GM21576 (cell line): Measurements from ENCODE around the gene GCH1.
"Not testable (repeated sequence)": the region's sequence is repeated elsewhere in the genome, so short reads cannot be mapped to it uniquely, and the experiment has no call there.

Experiments
- ATAC-seq: cut with Tn5 transposase; IDR thresholded peaks from one replicate; pipeline ENCODE4 v1.9.1; 2021; ENCODE audit warnings: mild to moderate bottlenecking, moderate library complexity; ENCODE audit not compliant: unreplicated experiment

GCH1 gene

DNA sequence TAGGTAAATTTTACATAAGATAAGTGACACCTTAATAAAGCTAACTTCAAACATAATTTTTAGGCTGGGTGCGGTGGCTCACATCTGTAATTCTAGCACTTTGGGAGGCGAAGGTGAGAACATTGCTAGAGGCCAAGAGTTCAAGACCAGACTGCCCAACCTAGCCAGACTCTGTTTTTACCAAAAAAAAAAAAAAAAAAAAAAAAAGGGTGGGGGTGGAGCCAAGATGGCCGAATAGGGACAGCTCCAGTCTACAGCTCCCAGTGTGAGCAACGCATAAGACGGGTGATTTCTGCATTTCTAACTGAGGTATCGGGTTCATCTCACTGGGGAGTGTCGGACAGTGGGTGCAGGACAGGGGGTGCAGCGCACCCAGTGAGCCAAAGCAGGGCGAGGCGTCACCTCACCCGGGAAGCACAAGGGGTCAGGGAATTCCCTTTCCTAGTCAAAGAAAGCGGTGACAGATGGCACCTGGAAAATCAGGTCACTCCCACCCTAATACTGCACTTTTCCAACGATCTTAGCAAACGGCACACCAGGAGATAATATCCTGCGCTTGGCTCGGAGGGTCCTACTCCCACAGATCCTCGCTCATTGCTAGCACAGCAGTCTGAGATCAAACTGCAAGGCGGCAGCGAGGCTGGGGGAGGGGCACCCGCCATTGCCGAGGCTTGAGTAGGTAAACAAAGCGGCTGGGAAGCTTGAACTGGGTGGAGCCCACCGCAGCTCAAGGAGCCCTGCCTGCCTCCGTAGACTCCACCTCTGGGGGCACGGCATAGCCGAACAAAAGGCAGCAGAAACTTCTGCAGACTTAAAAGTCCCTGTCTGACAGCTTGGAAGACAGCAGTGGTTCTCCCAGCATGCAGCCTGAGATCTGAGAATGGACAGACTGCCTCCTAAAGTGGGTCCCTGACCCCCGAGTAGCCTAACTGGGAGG lies 32.2 kb downstream of the GCH1 start:
- ATAC-seq = not testable (repeated sequence)

DNA sequence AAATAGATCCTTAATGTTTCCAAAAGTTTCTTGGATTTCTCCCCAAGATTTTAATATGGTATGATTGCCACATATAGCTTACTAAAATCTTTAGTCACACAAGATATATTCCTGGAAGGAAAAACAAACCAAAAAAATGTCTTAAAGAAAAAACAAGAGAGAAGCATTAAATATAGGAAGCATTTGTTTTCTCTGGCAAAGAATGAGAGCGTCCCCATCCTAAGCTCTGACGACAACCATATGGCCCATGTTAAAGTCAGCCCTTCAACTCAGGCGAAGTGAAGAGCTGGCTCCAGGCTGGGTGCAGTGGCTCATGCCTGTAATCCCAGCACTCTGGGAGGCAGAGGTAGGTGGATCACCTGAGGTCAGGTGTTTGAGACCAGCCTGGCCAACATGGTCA lies 35.6 kb downstream of the GCH1 start:
- ATAC-seq = no peak

DNA sequence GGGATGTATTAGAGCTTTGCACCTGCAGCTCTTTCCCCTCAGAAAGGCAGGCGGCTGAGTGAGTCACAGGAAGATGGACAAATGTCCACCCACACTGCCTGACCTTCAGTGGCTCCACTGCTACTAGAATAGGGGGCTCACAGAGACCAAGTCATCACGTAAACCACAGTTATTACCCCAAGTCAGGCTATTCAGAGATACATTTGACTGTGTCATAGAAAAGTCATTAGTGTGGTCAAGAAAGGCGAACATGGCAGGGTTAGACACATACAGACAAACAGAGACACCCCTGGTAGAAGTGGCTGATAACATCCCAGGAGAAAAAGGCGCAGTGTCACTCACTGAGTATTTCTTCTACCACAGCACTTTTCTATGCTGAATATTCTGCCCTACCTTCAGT lies 36.0 kb downstream of the GCH1 start:
- ATAC-seq = no peak

DNA sequence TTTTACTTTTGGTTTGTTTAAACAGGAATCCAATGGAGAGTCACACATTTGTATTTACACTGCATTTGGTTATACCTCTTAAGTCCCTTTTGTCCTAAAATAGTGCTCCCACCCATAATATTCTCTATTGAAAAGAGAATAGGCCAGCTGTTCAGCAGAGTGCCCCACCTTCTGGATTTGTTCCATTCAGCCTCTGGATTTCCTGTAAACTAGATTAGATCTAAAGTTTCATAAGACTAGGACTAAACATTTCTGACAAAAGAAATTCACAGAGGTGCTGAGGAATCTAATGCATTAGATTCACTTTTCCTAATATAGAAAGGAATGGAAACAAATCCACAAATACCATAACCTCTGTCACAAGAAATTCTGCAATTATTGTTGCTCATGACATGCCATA lies 38.1 kb downstream of the GCH1 start:
- no peak for ATAC-seq

DNA sequence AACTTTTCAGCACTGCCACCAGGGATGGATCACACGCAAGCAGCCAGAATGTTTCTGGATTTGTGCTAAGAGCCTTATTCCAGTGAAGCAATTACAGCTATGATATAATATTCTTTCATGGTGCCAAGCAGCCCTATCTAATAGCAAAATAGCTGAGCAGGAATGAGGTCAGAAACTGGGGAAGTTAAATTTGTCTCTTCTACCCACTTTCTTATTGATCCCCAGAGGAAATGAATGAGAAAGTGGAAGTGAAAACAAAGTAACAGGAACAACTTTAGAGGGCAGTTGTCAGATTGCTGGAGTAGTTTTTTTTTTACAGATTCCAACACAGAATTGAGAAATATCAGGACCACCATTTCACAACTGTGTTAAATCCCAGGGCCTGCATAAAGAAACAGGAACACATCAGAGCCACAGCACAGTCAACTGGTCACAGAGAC lies 44.8 kb downstream of the GCH1 start:
- ATAC-seq = peak; percentile 66

DNA sequence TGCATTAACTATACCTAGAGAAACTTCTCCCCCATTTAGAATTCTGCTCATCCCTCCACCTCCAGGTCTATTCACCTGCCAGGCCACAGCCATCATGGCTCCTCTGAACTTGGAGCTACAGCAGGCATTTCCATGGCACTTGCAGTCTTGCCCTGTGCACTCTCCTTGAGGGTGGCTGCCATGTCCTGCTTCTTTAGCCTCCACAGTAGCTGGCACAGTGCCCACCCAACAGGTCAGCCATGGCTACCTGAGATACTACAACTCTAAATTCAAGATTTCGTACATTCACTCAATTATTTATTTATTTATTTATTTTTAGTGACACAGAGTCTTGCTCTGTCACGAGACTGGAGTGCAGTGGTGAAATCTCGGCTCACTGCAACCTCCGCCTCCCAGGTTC lies 46.5 kb downstream of the GCH1 start:
- ATAC-seq = no peak

DNA sequence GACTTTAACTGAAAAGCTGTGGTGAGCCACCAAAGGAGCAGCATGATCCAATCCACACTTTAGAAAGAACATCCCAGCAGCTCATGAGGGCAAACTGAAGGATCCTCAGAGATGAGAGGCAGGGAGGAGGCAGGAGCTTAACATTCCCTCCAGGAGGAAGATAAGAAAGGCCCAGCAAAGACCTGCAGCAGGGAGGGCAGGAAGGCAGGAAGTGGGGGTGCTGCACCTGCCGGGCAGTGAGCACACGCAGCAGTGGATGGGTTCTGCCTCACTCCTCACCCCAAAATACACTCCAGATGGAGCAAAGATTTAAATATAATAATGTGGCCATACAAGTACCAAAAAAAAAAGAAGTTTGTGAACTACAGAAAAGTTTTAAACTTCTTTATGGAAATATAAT lies 48.4 kb downstream of the GCH1 start:
- ATAC-seq = no peak

DNA sequence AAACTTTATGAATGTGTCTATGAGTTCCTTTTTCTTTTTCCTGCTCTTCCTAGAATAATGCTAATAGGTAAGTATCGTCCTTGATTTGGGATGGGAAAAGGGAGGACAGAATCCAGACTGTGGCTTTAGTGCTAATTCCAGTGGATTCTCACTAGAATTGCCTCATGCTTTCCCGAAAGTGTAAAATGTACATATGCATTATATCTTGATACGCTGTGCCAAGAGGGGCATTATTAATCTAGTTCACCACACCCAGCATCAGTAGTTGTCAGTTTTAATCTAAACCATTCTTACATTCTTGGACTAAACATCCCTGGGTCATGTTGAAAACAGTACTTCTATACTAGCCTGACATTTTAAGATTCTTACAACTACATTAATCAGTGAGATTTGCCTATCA lies 49.3 kb downstream of the GCH1 start:
- ATAC-seq = no peak

DNA sequence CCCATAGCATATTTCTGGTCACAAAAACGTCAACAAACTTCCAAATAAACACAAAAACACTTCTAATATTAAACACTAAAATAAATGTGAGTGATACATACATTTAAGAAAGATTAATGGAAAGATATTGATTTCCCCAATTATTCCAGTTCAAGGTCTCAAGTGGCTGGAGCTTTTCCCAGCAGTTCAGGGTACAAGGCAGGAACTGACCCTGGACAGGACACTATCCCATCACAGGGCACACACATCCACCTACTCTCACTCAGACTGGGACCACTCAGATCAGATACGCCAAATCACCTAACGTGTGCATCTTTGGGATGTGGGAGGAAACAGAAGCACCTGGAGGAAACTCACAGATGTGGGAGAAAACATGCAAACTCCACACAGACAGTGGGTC lies 50.4 kb downstream of the GCH1 start:
- no peak for ATAC-seq

DNA sequence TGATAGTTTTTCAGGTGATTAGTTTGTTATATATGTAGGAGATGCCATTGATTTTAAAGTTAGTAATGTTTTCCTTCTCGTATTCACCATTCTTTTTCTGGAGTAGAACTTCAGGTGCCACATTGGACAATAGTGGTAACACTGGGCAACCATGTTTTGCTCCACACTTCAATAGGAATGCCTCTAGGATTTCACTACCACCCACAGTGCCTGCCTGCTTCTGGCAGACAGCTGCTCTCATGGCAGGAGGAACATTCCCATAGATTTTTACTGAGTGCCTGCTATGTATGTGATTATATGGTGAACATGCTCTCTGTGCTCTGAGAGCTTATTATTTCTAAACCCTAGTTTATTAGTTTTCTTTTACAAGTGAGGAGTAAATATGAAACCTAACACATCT lies 53.7 kb downstream of the GCH1 start:
- no peak for ATAC-seq

DNA sequence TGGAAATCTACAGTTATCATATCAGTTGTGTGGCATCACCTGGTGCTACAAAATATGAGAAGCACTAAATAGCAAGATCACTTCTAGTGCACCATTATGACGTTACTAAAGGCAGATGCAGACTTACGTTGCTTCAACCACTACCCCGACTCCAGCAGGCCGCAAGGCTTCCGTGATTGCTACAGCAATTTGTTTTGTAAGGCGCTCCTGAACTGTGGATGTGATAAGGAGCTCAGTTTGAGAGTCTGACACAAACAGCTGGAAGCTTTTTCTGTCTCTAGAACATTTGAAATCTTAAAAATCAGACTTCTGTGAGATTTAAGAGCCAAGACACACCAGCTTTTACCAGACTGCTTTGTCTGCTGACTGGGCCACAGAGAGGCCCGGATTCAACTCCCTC lies 57.0 kb downstream of the GCH1 start:
- ATAC-seq = no peak

DNA sequence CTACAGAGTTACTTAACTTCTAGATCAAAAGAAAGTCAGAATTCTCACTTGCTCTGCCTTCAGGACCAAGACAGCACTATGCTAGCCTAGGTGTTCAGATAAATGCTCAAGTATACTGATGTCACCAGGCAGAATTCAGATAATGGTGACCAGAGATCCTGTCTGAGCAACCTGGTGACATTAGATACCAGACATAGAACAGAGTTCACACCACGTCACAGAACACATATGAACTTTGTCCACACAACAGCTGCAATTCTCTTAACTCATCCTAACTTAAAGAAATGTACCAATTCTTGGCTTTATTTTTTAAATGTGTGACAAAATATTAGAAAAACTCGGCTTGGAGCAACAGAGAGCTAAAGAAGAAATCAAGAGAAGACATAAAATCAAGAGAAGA lies 58.1 kb downstream of the GCH1 start:
- no peak for ATAC-seq

DNA sequence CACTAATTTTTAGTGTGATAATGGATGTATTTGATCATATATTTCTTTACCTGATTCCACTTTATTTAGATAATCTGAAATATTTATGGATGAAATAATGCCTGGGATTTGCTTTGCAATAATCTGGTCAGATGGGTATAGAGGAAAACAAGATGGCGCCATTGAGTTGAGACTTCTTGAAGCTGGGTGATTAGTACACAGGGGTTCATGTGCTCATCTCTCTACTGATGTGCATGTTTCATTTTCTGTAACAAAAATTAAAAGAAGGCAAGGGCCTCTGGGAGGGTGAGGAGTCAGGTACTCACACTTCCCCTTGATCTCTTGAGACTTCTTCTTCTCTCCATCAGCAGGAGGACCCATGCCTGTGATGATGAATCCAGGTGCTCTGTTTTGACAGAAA lies 61.8 kb downstream of the GCH1 start:
- no peak for ATAC-seq

DNA sequence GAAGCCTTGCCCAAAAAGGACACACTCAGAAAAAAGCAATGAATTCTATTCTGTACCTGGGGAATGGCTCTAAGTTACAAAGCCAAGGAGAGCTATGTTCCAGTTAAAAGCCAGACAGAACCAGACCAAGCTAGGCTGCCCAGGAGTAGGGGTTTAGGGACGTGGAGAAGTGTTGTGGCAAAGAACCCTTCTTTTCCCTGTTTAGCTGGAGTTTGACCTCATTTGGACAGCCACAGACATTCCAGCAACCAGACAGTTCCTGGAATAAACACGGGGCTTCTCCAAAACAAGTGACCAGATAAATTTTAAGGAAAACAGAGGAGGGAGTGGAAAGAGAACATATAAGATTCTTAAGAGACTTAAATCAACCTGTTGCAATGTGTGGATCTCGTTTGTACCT lies 62.3 kb downstream of the GCH1 start:
- ATAC-seq = no peak

DNA sequence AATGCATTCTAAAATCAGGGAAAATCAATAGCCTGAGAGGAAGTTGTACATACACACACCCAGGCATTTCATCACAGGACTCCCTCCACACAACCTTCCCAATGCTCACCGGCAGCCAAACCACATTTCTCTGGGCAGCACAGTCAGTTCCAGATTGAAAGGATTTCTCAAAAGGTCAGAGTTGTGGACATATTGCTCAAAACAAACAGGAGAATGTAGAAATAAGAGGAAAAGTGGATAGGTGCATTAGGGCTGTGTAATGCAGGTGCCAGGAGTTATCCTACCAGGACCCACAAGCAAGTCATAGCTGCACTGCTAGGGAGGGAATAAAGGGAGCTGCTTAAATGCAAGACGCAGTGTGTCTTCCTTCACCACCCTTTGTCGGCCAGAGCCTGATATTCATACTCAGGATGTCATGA lies 62.9 kb downstream of the GCH1 start:
- no peak for ATAC-seq

DNA sequence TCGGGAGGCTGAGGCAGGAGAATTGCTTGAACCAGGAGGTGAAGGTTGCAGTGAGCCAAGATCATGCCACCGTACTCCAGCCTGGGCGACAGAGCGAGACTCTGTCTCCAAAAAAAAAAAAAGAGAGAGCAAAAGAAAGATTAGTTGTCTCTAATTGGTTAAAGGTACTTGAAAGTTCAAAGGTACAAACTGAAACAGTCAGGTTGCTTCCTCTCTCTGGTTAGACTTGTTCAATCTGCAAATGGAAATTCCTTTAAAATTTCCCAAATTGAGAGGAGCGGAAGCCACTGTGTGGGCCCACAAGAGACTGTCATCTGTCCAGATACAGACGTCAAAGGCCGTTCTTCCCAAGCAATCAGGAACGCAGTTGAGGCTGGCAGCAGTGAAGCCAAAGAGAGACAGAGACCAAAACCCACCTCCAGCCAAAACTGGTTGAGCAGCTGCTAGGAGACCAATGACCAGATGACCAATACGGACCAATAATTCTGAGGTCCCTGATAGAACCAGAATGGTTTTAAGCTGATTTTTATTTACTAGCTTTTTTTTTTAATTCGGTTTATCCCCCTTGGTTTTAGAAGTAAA lies 63.6 kb downstream of the GCH1 start:
- no peak for ATAC-seq

DNA sequence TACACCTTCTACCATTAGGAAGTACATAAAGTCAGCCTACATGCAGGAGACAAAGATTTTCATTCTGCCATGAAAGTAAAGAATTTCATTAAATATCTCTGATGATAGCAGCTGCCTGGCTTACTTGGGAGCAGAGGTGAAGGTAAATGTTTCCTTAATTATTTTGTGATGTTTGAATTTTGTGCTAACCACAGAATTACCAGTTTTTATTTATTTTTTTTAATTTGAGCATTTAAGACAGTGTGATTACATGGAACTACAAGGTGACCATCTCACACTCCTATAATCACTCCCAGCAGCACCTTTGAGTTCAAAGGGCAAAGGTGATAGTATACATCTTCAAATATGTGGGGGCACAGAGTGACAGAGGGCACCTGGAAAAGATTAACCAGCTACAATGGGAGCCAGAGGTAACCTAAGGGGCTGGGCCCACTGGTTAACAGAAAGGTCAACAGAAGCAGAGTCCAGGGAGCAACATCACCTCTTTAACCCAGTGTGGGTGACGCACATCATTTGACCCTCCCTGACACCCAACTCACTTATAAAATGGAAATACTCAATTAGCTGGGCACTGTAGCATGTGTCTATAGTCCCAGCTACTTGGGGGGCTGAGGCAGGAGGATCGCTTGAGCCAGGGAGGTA lies 65.0 kb downstream of the GCH1 start:
- ATAC-seq = no peak

DNA sequence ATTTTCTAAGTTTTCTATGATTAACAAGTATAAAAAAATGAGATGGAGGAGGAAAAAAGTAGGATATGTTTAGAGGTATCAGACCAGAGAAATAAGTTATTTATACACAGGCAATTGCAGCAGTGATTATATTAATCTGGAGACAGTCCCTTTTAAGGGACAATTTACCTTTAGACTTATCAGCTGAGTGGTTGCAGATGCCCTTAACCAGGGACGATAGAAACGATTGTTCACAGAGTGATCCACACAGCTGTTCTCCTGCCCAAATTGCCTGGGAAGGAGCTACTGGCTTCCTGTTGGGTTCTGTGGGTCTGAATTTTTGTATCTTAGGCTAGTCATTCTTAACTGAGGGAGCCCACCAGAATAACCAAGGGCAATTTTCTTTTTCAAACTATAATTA lies 66.4 kb downstream of the GCH1 start:
- no peak for ATAC-seq

DNA sequence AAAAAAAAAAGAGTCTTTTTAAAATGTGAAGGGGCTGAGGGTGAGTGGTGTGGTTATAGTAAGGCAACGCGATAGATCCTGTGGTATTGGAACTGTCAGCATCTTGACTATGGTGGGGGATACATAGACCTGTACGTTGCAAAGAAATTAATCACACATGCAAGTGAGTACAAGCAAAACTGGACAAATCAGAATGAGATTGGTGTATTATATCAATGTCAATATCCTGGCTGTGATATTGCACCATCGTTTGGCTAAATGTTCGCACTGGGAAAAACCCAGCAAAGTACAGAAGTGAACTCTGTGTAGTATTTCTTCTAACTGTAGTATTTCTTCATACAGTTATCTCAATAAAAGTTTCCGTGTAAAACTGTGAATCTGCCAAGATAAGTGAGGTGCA lies 67.9 kb downstream of the GCH1 start:
- ATAC-seq = no peak

DNA sequence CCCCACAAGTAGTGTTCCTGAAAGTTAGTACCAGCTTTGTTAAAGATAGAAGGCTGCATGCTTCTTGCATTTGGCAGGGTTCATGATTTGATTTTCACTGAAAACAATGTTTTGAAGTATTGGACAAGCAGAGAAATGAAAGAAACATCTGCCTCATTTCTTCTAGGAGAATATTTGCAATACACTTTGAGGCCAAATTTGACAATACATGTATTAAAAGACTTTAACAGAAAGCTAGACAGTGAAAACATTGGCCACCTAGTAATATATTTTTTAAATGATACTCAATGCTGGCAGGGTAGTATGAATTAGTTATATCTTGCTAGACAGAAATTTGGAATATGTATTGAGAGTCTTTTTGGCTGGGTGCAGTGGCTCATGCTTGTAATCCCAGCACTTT lies 68.5 kb downstream of the GCH1 start:
- ATAC-seq = no peak

DNA sequence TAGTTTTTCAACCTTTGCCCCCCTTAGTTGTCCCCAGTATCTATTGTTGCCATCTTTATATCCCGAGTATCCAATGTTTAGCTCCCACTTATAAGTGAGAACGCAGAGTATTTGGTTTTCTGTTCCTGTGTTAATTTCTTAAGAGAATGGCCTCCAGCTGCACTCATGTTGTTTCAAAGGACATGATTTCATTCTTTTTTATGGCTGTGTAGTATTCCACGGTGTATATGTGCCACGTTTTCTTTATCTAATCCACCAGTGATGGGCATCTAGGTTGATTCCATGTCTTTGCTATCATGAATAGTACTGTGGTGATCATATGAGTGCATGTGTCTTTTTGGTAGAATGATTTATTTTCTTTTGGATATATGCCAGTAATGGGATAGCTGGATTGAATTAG lies 72.0 kb downstream of the GCH1 start:
- ATAC-seq = no peak
